Measurements from ENCODE around the gene NDUFS4. TPM values are rescaled to one million over a fixed set of nuclear protein-coding genes. Genes with fewer than 3 reads are reported as not detected.

NDUFS4 gene
- total and polyA plus RNA-seq, 9 of the 15 experiments (the other 6 are each of a cell fraction or from before 2014, with no cell fraction given): 68.7 to 313 (median 113) TPM

DNA sequence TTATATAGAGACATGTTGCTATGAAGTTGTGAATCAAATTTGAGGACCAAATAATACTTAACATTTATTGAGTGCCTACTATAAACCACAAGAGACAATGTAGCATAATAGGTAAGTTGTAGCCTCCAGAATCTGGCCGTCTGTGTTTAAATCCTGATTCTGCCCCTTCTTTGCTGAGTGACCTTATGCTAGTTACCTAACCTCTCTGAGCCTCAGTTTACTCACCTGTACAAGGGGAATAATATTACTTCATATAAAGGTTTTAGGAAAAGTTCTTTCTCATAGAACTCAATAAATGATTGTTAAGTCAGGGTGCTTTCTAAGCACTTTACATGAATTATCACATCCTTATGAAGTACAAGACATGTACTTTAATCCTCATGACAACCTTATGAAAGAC is 120.6 kb downstream of the NDUFS4 start (continued):
- no peak for TF ChIP-seq IRF2 (CRISPR knock-in tag; IDR thresholded peaks at IDR 0.05)
- no peak for TF ChIP-seq HMG20B (CRISPR knock-in tag; IDR thresholded peaks at IDR 0.05)
- no peak for TF ChIP-seq ETS2 (tag; IDR thresholded peaks at IDR 0.05; ENCODE audit: borderline replicate concordance, poor library complexity, severe bottlenecking)
- TF ChIP-seq, protein P1, sequence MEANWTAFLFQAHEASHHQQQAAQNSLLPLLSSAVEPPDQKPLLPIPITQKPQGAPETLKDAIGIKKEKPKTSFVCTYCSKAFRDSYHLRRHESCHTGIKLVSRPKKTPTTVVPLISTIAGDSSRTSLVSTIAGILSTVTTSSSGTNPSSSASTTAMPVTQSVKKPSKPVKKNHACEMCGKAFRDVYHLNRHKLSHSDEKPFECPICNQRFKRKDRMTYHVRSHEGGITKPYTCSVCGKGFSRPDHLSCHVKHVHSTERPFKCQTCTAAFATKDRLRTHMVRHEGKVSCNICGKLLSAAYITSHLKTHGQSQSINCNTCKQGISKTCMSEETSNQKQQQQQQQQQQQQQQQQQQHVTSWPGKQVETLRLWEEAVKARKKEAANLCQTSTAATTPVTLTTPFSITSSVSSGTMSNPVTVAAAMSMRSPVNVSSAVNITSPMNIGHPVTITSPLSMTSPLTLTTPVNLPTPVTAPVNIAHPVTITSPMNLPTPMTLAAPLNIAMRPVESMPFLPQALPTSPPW (CRISPR knock-in tag; IDR thresholded peaks at IDR 0.05): no peak

DNA sequence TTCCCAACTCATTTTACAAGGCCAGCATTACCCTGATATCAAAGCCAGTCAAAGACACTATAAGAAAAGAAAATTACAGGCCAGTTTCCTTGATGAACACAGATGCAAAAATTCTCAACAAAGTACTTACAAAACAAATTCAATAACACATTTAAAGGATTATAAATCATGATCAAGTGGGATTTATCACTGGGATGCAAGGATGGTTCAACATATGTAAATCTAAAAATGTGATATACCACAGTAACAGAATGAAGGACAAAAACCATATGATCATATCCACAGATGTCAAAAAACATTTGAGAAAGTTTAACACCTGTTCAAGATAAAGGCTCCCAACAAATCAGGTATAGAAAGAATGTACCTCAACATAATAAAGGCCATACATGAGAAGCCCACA is 130.6 kb downstream of the NDUFS4 start:
- peak; percentile 74 for TF ChIP-seq ZNF324 (CRISPR knock-in tag; IDR thresholded peaks at IDR 0.05)
- no peak for TF ChIP-seq SIN3B (IDR thresholded peaks at IDR 0.05; ENCODE audit: low read depth)
- intact Hi-C loops (cut with micrococcal nuclease): no loop called here
- POLR2A ChIA-PET: no interaction called here
- no peaks in the 10 kb centered on the region for H3K9me3 ChIP-seq (replicated peaks; ENCODE audit: control insufficient read depth, insufficient read depth, low read depth, low read length)
- H3K9me1 ChIP-seq (ENCODE audit: control insufficient read depth, insufficient read depth, low read length): no peaks in the 10 kb centered on the region
- in situ Hi-C loops (cut with MboI): no loop called here
- H3K4me3 ChIP-seq: no peak overlapping the region
- H3K79me2 ChIP-seq (ENCODE audit: control insufficient read depth, insufficient read depth, low read length): no peaks in the 10 kb centered on the region
- H3K4me1 ChIP-seq (replicated peaks in 1 of 2; ENCODE audit: control insufficient read depth in 2 of 2, insufficient read depth in 2 of 2, low read length in 2 of 2): no peaks in the 10 kb centered on the region
- H3K4me2 ChIP-seq (ENCODE audit: insufficient read depth, low read length): no peak overlapping the region
- no peaks in the 10 kb centered on the region for H4K20me1 ChIP-seq (replicated peaks; ENCODE audit: control insufficient read depth, insufficient read depth, low read length)
- H2AFZ ChIP-seq (ENCODE audit: low read depth, low read length): no peak overlapping the region
- no peak for ATAC-seq
- no peak for FAIRE-seq
- no peak for DNase-seq (ENCODE audit: extremely low read depth in 1 of 4, low spot score in 3 of 4)
- no peak overlapping the region for H3K9ac ChIP-seq (ENCODE audit: insufficient read depth in 1 of 2, low read depth in 2 of 2, low read length in 2 of 2)
- CTCF ChIA-PET (ENCODE audit: low intra/inter-chr PET ratio): no interaction called here
- H3K36me3 ChIP-seq (ENCODE audit: control insufficient read depth, insufficient read depth, low read length): no peaks in the 10 kb centered on the region
- BruUV-seq (replicated peaks): no TSS peak
- H3K27ac ChIP-seq (ENCODE audit: extremely low read depth, low read depth, low read length): no peak overlapping the region
- no peaks in the 10 kb centered on the region for H3K27me3 ChIP-seq (ENCODE audit: control insufficient read depth in 2 of 2, insufficient read depth in 2 of 2, low read length in 2 of 2)
